Keratinocyte (primary cell): ENCODE measurements around the gene KRT1. TPM values are rescaled to one million over a fixed set of nuclear protein-coding genes. Genes with fewer than 3 reads are reported as not detected.

Source experiments
- DNase-seq: peaks from one replicate; pipeline ENCODE4 v3.0.0-alpha.2; 2011; ENCODE audit warnings: low read depth, missing footprints, low spot score
- FAIRE-seq: peaks from 2 replicates; lab custom pipeline; 2011; peaks lifted over from hg19 to GRCh38; lab: Jason Lieb, UNC
- H2AFZ ChIP-seq: 2 replicates; pipeline ENCODE4 v1.6.0; 2012; ENCODE audit warnings: low read length, control low read depth, inconsistent platforms; ENCODE audit not compliant: control insufficient read depth
- H3K27ac ChIP-seq: 2 replicates; pipeline ENCODE4 v1.5.1; 2011; ENCODE audit warnings: low read length; ENCODE audit not compliant: control insufficient read depth, insufficient read depth
- H3K27me3 ChIP-seq: 3 replicates; pipeline ENCODE4 v1.6.0; 2011; ENCODE audit warnings: low read length; ENCODE audit not compliant: control insufficient read depth, insufficient read depth; ENCODE audit errors: extremely low read depth
- H3K36me3 ChIP-seq, 2 experiments: 2 replicates in 1 of 2; 3 replicates in 1 of 2; pipeline ENCODE4 v1.5.1; 2011; ENCODE audit warnings: low read length in 2 of 2, mild to moderate bottlenecking in 1 of 2; ENCODE audit not compliant: control insufficient read depth in 2 of 2, insufficient read depth in 2 of 2; ENCODE audit errors: extremely low read depth in 1 of 2
- H3K4me1 ChIP-seq: 3 replicates; pipeline ENCODE4 v1.5.1; 2011; ENCODE audit warnings: low read length; ENCODE audit not compliant: control insufficient read depth, insufficient read depth; ENCODE audit errors: extremely low read depth
- H3K4me2 ChIP-seq: 3 replicates; pipeline ENCODE4 v1.6.0; 2011; ENCODE audit warnings: low read depth, low read length; ENCODE audit not compliant: control insufficient read depth, insufficient read depth; ENCODE audit errors: extremely low read depth
- H3K4me3 ChIP-seq, 3 experiments: fragments of 200-600 bp in 1 of 3; sonication (generic) in 1 of 3; 2 replicates in 2 of 3; 3 replicates in 1 of 3; pipeline ENCODE4 v1.5.1; 2011 to 2016; ENCODE audit warnings: low read length in 3 of 3, mild to moderate bottlenecking in 3 of 3, control low read depth in 2 of 3, inconsistent platforms in 1 of 3, low read depth in 1 of 3, mixed read lengths in 1 of 3, mixed run types in 1 of 3, moderate library complexity in 1 of 3; ENCODE audit not compliant: control insufficient read depth in 2 of 3, insufficient read depth in 2 of 3; ENCODE audit errors: extremely low read depth in 1 of 3
- H3K79me2 ChIP-seq: 2 replicates; pipeline ENCODE4 v1.6.0; 2012; ENCODE audit warnings: low read length; ENCODE audit not compliant: control insufficient read depth, insufficient read depth
- H3K9ac ChIP-seq: 3 replicates; pipeline ENCODE4 v1.6.0; 2011; ENCODE audit warnings: low read length; ENCODE audit not compliant: control insufficient read depth, insufficient read depth; ENCODE audit errors: extremely low read depth
- H3K9me1 ChIP-seq: 3 replicates; pipeline ENCODE4 v1.6.0; 2011; ENCODE audit warnings: low read length; ENCODE audit not compliant: control insufficient read depth, insufficient read depth; ENCODE audit errors: extremely low read depth
- H3K9me3 ChIP-seq: 2 replicates; pipeline ENCODE4 v1.5.1; 2012; ENCODE audit warnings: low read depth, low read length; ENCODE audit not compliant: control insufficient read depth
- H4K20me1 ChIP-seq: 3 replicates; pipeline ENCODE4 v1.6.0; 2011; ENCODE audit warnings: low read length; ENCODE audit not compliant: control insufficient read depth, insufficient read depth; ENCODE audit errors: extremely low read depth
- CTCF ChIP-seq, 3 experiments: IDR thresholded peaks in 1 of 3; conservative IDR thresholded peaks in 1 of 3; optimal IDR thresholded peaks in 1 of 3; 2 replicates in 2 of 3; 3 replicates in 1 of 3; pipeline versions ENCODE3 to v1.5.1; 2011; ENCODE audit warnings: low read length in 3 of 3, mild to moderate bottlenecking in 3 of 3, moderate library complexity in 2 of 3, control low read depth in 1 of 3, inconsistent platforms in 1 of 3; ENCODE audit not compliant: insufficient read depth in 2 of 3; ENCODE audit errors: extremely low read depth in 1 of 3
- EZH2 ChIP-seq: IDR thresholded peaks from one replicate; pipeline ENCODE4 v1.6.1; 2012; ENCODE audit warnings: inconsistent platforms, mild to moderate bottlenecking, low read length, moderate library complexity
- dilution Hi-C: fragments of 300-500 bp; cut with MboI; formaldehyde crosslinking; loops from one replicate; pipeline ENCODE4 v1.7.0; 2020; ENCODE audit warnings: low sequenced_read_pairs; ENCODE audit not compliant: extremely low pct_ligation_motif_present
- polyA plus RNA-seq, 5 experiments: library from polyadenylated mRNA; depleted of rRNA in 3 of 5; stranded (reverse) in 3 of 5; stranded (forward) in 1 of 5; unstranded in 1 of 5; fragments of >200 nt; gene quantifications; 1 replicate in 1 of 5; 2 replicates in 3 of 5; 3 replicates in 1 of 5; pipeline versions ENCODE4 v1.2.1 to v1.2.3, GENCODE V29; 2011 to 2012; ENCODE audit warnings: missing spikeins in 2 of 5, low read depth in 1 of 5, low replicate concordance in 1 of 5

The KRT1 gene
- polyA plus RNA-seq, 1 donor (not counting 4 experiments of a cell fraction or from before 2014, with no cell fraction given): 92.2 TPM

- no peaks in the 10 kb centered on the region for H3K79me2 ChIP-seq
- no peak for DNase-seq
- FAIRE-seq: no peak
- no peaks in the 10 kb centered on the region for H3K4me1 ChIP-seq
- dilution Hi-C loops: no loop called here
- H3K9ac ChIP-seq: no peak within 1 kb of the TSS
- peaks cover 2% of the 10 kb centered on the region for H3K9me1 ChIP-seq
- H3K36me3 ChIP-seq: no peaks in the 10 kb centered on the region
- no peak within 1 kb of the TSS for H3K4me2 ChIP-seq
- H3K27me3 ChIP-seq: peaks cover 41% of the 10 kb centered on the region
- no peak within 1 kb of the TSS for H3K4me3 ChIP-seq
- H2AFZ ChIP-seq: no peak within 1 kb of the TSS
- peaks cover 4% of the 10 kb centered on the region for H4K20me1 ChIP-seq
- TF ChIP-seq EZH2 (no peak), CTCF (optimal IDR thresholded peaks at IDR 0.05 in 1 of 3, IDR thresholded peaks at IDR 0.05 in 1 of 3, conservative IDR thresholded peaks at IDR 0.05 in 1 of 3; ENCODE audit: extremely low read depth in 1 of 3, insufficient read depth in 2 of 3, low read length in 3 of 3) (no peak)
- H3K27ac ChIP-seq: no peak within 1 kb of the TSS
- no peaks in the 10 kb centered on the region for H3K9me3 ChIP-seq
Observed at GRCh38 chr12:52703424-52703823, 23.2 kb upstream of the KRT1 start, which contains the start of gene KRT77. KRT77 (minus strand) TSS chr12:52703524; CDS start chr12:52703434, 90 bp downstream.

DNA sequence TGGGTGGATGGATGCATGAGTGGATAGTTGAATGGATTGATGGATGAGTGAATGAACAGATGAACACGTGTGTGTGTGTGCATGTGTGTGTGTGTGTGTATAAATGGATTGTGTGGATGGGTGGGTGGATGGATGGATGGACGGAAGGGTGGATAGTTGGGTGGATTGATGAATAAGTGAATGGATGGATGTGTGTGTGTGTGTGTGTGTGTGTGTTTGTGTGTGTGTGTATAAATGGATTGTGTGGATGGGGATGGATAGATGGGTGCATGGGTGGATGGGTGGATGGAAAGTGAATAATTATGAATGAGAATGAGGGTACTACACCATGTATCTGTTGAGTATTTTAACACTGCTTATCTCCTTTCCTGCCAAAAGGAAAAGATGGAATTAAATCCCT, 22.1 kb upstream of the KRT1 start:
- Histone ChIP-seq H3K9me3 (no peaks in the 10 kb centered on the region), H3K9me1 (peaks cover 2% of the 10 kb centered on the region), H3K36me3 (no peaks in the 10 kb centered on the region), H2AFZ (no peak overlapping the region), H4K20me1 (peaks cover 4% of the 10 kb centered on the region), H3K4me3 (no peak overlapping the region), H3K27me3 (peaks cover 48% of the 10 kb centered on the region), H3K4me1 (no peaks in the 10 kb centered on the region), H3K79me2 (no peaks in the 10 kb centered on the region), H3K27ac (no peak overlapping the region), H3K4me2 (no peak overlapping the region), H3K9ac (no peak overlapping the region)
- FAIRE-seq: no peak
- TF ChIP-seq CTCF (optimal IDR thresholded peaks at IDR 0.05 in 1 of 3, IDR thresholded peaks at IDR 0.05 in 1 of 3, conservative IDR thresholded peaks at IDR 0.05 in 1 of 3; ENCODE audit: extremely low read depth in 1 of 3, insufficient read depth in 2 of 3, low read length in 3 of 3) (no peak), EZH2 (no peak)
- dilution Hi-C loops: no loop called here
- no peak for DNase-seq
